Gastroesophageal sphincter (tissue), 3 donors: ENCODE data around the gene SPIN1.

Experiments
- CTCF ChIP-seq, 4 experiments: fragments of 200-600 bp in 2 of 4; fragments of 450-650 bp in 2 of 4; sonication (generic) in 1 of 4; IDR thresholded peaks; one replicate each; pipeline ENCODE4 v1.5.1; 2017 to 2019; ENCODE audit warnings: antibody characterized with exemption in 4 of 4, mild to moderate bottlenecking in 2 of 4, moderate library complexity in 2 of 4
- POLR2A ChIP-seq, 2 donors: fragments of 450-650 bp; IDR thresholded peaks; one replicate each; pipeline ENCODE4 v1.6.1; 2017; ENCODE audit warnings: antibody characterized with exemption in 2 of 2, mild to moderate bottlenecking in 2 of 2, moderate library complexity in 1 of 2
- POLR2AphosphoS5 ChIP-seq: sonication (generic); formaldehyde crosslinking; IDR thresholded peaks from one replicate; pipeline ENCODE4 v1.6.1; 2017; ENCODE audit warnings: antibody characterized with exemption

- no peak for TF ChIP-seq CTCF (IDR thresholded peaks at IDR 0.05)
- no peak for TF ChIP-seq POLR2A (IDR thresholded peaks at IDR 0.05)
- no peak for TF ChIP-seq POLR2AphosphoS5
These were observed 2.2 kb downstream of the SPIN1 start for GRCh38 chr9:88390371-88390990.
